GM21367 (cell line): ENCODE measurements around the gene NELL1.
"Not testable (repeated sequence)": the region's sequence is repeated elsewhere in the genome, so short reads cannot be mapped to it uniquely, and the experiment has no call there.

Experiments
- ATAC-seq: cut with Tn5 transposase; IDR thresholded peaks from one replicate; pipeline ENCODE4 v1.9.1; 2021; ENCODE audit not compliant: unreplicated experiment

NELL1 gene

GRCh38 chr11:20762116-20762844 is 92.9 kb downstream of the NELL1 start:
- ATAC-seq, result no peak

GRCh38 chr11:20762980-20763379 is 93.6 kb downstream of the NELL1 start:
- ATAC-seq, result no peak

GRCh38 chr11:20770414-20770946 is 101.1 kb downstream of the NELL1 start:
- no peak for ATAC-seq

GRCh38 chr11:20771026-20771425 is 101.6 kb downstream of the NELL1 start:
- no peak for ATAC-seq

GRCh38 chr11:20771681-20772080 is 102.3 kb downstream of the NELL1 start:
- ATAC-seq, result no peak

GRCh38 chr11:20775331-20775730 is 105.9 kb downstream of the NELL1 start:
- no peak for ATAC-seq

GRCh38 chr11:20782775-20783174 is 113.4 kb downstream of the NELL1 start:
- no peak for ATAC-seq

- no peak for ATAC-seq
These were observed 113.8 kb downstream of the NELL1 start for GRCh38 chr11:20783220-20783619.

- no peak for ATAC-seq
These were observed 121.2 kb downstream of the NELL1 start for GRCh38 chr11:20790622-20791021.

- no peak for ATAC-seq
These were observed 125.6 kb downstream of the NELL1 start for GRCh38 chr11:20795005-20795404.

GRCh38 chr11:20808328-20808727 is 138.9 kb downstream of the NELL1 start:
- ATAC-seq, result no peak

- ATAC-seq, result no peak
These were observed 151.7 kb downstream of the NELL1 start for GRCh38 chr11:20821046-20821445.

GRCh38 chr11:20821470-20821869 is 152.1 kb downstream of the NELL1 start:
- ATAC-seq, result no peak

- no peak for ATAC-seq
These were observed 155.4 kb downstream of the NELL1 start for GRCh38 chr11:20824773-20825172.

GRCh38 chr11:20835561-20835960 is 166.2 kb downstream of the NELL1 start:
- ATAC-seq, result no peak

GRCh38 chr11:20839231-20839630 is 169.8 kb downstream of the NELL1 start:
- ATAC-seq, result no peak

- ATAC-seq, result no peak
These were observed 171.0 kb downstream of the NELL1 start for GRCh38 chr11:20840341-20840740.

GRCh38 chr11:20844216-20844615 is 174.8 kb downstream of the NELL1 start:
- ATAC-seq, result no peak

GRCh38 chr11:20844630-20845029 is 175.2 kb downstream of the NELL1 start:
- ATAC-seq, result no peak

- no peak for ATAC-seq
These were observed 185.0 kb downstream of the NELL1 start for GRCh38 chr11:20854215-20854955.

GRCh38 chr11:20861322-20861721 is 191.9 kb downstream of the NELL1 start:
- no peak for ATAC-seq

- ATAC-seq, result not testable (repeated sequence)
These were observed 192.9 kb downstream of the NELL1 start for GRCh38 chr11:20862263-20862662.
